Effector memory CD4-positive, alpha-beta T cell (primary cell): ENCODE measurements around the gene PLA2G4C.

ENCODE experiments used
- DNase-seq, 3 donors: peaks; one replicate each; pipeline ENCODE4 v3.0.0-alpha.2; 2020
- H3K27ac ChIP-seq: 2 replicates; pipeline ENCODE4 v1.7.0; 2013; ENCODE audit warnings: mild to moderate bottlenecking, low read length, moderate library complexity; ENCODE audit not compliant: insufficient read depth, poor library complexity, severe bottlenecking
- H3K27me3 ChIP-seq: replicated peaks from 2 replicates; pipeline ENCODE4 v1.7.0; 2013; ENCODE audit warnings: mild to moderate bottlenecking, low read length; ENCODE audit not compliant: insufficient read depth, control insufficient read depth, poor library complexity, severe bottlenecking
- H3K36me3 ChIP-seq: 2 replicates; pipeline ENCODE4 v1.7.0; 2013; ENCODE audit warnings: mild to moderate bottlenecking, low read length, moderate library complexity; ENCODE audit not compliant: control insufficient read depth, insufficient read depth
- H3K4me1 ChIP-seq: 2 replicates; pipeline ENCODE4 v1.7.0; 2013; ENCODE audit warnings: low read length, mild to moderate bottlenecking; ENCODE audit not compliant: control insufficient read depth, insufficient read depth, poor library complexity, severe bottlenecking
- H3K4me3 ChIP-seq: 2 replicates; pipeline ENCODE4 v1.7.0; 2013; ENCODE audit warnings: low read length, low read depth, mild to moderate bottlenecking; ENCODE audit not compliant: insufficient read depth, poor library complexity, severe bottlenecking
- H3K9me3 ChIP-seq: 2 replicates; pipeline ENCODE4 v1.7.0; 2013; ENCODE audit warnings: mild to moderate bottlenecking, low read length, moderate library complexity; ENCODE audit not compliant: control insufficient read depth

PLA2G4C gene

GRCh38 chr19:48036765-48037164, 73.9 kb downstream of the PLA2G4C start:
- no peak overlapping the region for H3K27ac ChIP-seq
- H3K27me3 ChIP-seq = no peaks in the 10 kb centered on the region
- no peak overlapping the region for H3K4me3 ChIP-seq
- DNase-seq = no peak
- peaks cover 5% of the 10 kb centered on the region for H3K9me3 ChIP-seq
- H3K4me1 ChIP-seq = no peaks in the 10 kb centered on the region
- H3K36me3 ChIP-seq = no peaks in the 10 kb centered on the region

DNA sequence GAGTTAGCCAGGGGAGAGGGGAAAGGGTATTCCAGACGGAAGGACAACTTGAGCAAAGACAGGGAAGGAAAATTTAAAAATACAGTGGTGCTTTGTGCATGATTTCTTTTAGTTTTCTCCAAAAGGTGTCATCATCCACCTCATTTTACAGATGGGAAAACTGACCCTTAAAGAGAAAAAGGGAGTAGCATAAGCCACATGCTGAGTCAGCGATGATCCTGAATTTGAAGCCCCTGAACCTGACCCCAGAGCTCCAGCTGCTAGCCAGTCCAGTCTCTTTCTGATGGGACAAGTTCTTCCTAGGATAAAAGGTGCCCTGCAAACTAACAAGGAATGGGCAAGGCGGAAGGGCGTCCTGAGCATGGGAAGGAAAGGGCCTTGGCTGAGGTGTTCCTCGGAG, 77.0 kb downstream of the PLA2G4C start:
- no peaks in the 10 kb centered on the region for H3K4me1 ChIP-seq
- peaks cover 5% of the 10 kb centered on the region for H3K9me3 ChIP-seq
- H3K27me3 ChIP-seq = no peaks in the 10 kb centered on the region
- H3K4me3 ChIP-seq = no peak overlapping the region
- no peak overlapping the region for H3K27ac ChIP-seq
- H3K36me3 ChIP-seq = no peaks in the 10 kb centered on the region
- DNase-seq = no peak

- Histone ChIP-seq H3K36me3 (no peaks in the 10 kb centered on the region), H3K9me3 (no peaks in the 10 kb centered on the region), H3K27me3 (no peaks in the 10 kb centered on the region), H3K4me3 (no peak overlapping the region), H3K27ac (no peak overlapping the region), H3K4me1 (no peaks in the 10 kb centered on the region)
- no peak for DNase-seq
These were observed 80.5 kb downstream of the PLA2G4C start for GRCh38 chr19:48030073-48030472.

DNA sequence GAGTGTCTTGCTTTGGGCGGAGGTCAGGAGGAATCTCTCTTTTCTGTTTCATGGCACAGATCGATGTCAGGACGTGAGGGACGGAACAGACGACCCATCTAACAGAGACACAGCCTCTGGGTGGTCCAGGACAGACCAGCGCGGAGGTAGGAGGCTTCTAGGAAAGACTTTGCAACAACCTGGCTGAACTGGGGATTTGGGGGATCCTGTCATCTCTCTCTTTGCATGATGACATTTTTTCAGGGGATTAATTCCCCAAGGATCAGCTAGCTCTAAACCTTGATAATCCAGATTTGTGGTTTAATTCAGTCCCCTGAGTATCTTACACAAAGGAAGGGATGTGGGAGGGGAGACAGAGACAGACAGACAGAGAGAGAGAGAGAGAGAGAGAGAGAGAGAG, 81.2 kb downstream of the PLA2G4C start:
- no peaks in the 10 kb centered on the region for H3K9me3 ChIP-seq
- no peak overlapping the region for H3K4me3 ChIP-seq
- no peak overlapping the region for H3K27ac ChIP-seq
- no peaks in the 10 kb centered on the region for H3K27me3 ChIP-seq
- no peaks in the 10 kb centered on the region for H3K36me3 ChIP-seq
- no peaks in the 10 kb centered on the region for H3K4me1 ChIP-seq
- DNase-seq = no peak

DNA sequence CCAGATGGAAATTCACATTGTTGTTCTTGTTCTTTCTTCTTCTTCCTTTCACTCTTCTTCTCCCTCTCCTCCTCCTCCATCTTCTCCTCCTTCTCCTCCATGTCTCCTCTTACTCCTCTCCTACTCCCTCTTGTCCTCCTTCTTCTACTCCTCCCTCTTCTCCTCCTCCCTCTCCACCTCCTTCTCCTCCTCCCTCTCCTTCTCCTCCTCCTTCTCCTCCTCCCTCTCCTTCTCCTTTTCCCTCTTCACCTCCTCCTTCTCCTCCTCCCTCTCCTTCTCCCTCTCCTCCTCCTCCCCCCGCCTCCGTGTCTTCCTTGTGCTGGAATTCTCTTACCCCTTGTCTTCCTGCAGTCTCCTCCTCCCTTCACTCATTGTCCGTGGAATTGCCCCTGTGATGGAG, 85.1 kb downstream of the PLA2G4C start:
- H3K36me3 ChIP-seq = no peaks in the 10 kb centered on the region
- no peaks in the 10 kb centered on the region for H3K27me3 ChIP-seq
- no peak overlapping the region for H3K27ac ChIP-seq
- no peaks in the 10 kb centered on the region for H3K4me1 ChIP-seq
- DNase-seq = no peak
- H3K4me3 ChIP-seq = no peak overlapping the region
- H3K9me3 ChIP-seq = no peaks in the 10 kb centered on the region

DNA sequence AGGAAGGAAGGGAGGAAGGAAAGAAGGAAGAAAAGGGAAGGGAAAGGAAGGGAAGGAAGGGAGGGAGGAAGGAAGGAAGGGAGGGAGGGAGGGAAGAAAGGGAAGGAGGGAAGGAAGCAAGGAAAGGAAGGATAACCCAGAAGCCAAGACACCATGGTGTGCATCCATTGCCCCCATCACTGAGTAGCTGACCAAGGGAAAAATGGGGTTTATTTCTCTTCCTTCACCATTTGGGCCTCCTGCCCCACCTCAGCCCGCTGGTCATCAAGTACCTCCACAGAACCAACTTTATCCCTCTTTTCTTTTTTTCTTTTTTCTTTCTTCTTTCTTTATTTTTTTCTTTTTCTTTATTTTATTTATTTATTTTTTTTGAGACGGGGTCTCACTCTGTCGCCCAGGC, 87.1 kb downstream of the PLA2G4C start:
- Histone ChIP-seq H3K4me3 (no peak overlapping the region), H3K36me3 (no peaks in the 10 kb centered on the region), H3K27me3 (no peaks in the 10 kb centered on the region), H3K4me1 (no peaks in the 10 kb centered on the region), H3K27ac (no peak overlapping the region), H3K9me3 (no peaks in the 10 kb centered on the region)
- no peak for DNase-seq

DNA sequence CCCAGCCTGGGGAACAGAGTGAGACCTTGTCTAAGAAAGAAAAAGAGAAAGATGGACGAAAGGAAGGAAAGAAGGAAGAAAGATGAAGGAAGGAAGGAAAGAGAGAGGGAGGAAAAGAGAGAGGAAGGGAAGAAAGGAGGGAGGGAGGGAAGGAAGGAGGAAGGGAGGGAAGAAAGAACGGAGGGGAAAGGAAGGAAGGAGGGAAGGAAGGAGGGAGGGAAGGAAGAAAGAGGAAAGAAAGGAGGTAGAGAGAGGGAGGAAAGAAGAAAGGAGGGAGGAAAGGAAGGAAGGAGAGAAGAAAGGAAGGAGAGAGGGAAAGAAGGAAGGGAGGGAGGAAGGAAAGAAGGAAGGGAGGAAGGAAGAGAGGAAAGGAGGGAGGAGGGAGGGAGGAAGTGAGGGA, 87.6 kb downstream of the PLA2G4C start:
- Histone ChIP-seq H3K9me3 (no peaks in the 10 kb centered on the region), H3K4me1 (no peaks in the 10 kb centered on the region), H3K27me3 (no peaks in the 10 kb centered on the region), H3K27ac (no peak overlapping the region), H3K4me3 (no peak overlapping the region), H3K36me3 (no peaks in the 10 kb centered on the region)
- DNase-seq = no peak

DNA sequence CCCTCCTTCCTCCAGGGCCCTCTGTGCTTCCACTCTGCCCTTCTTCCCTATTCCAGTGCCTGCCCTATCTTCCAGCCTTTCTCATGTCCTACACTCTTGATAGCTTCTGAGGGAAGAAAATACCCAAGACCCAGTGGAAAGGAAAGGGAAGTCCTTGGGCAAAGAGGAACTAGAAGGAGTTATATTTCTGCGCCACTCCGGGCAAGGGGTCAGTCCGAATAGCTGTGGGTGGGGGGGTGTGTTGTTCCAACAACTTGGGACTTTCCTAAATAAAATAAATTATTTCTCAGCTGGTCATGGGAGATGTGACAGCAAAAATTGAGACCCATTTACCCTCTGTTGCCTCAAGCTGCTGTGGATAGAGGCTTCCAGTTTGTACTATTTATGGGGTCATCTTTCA, 89.9 kb downstream of the PLA2G4C start:
- H3K4me1 ChIP-seq = no peaks in the 10 kb centered on the region
- H3K9me3 ChIP-seq = no peaks in the 10 kb centered on the region
- H3K27ac ChIP-seq = no peak overlapping the region
- no peak overlapping the region for H3K4me3 ChIP-seq
- DNase-seq = no peak
- no peaks in the 10 kb centered on the region for H3K27me3 ChIP-seq
- no peaks in the 10 kb centered on the region for H3K36me3 ChIP-seq

- DNase-seq = no peak
- H3K36me3 ChIP-seq = no peaks in the 10 kb centered on the region
- H3K9me3 ChIP-seq = no peaks in the 10 kb centered on the region
- H3K4me1 ChIP-seq = no peaks in the 10 kb centered on the region
- peaks cover 4% of the 10 kb centered on the region for H3K27me3 ChIP-seq
- no peak overlapping the region for H3K4me3 ChIP-seq
- no peak overlapping the region for H3K27ac ChIP-seq
These were observed 99.5 kb downstream of the PLA2G4C start for GRCh38 chr19:48010932-48011758.

DNA sequence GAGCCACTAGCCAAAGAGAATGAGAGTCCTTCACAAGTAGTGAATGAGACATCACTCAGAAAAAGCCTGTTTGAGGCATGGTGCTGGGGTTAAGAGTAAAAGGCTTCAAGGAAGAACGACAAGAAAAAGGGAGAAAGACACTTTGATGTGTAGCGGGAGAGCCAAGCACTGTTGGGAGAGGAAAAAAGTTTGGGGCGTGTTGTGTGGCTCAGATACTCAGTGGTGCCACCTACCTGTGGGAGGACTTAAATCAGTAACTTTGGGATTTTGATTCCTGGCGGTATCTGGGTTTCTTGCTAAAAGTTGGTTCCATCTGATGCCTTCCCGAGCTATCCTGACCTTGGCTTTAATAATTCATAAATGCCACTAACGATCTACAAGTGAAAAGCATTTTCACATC, 103.9 kb downstream of the PLA2G4C start:
- no peak for DNase-seq
- Histone ChIP-seq H3K27ac (no peak overlapping the region), H3K27me3 (peaks cover 4% of the 10 kb centered on the region), H3K9me3 (no peaks in the 10 kb centered on the region), H3K36me3 (no peaks in the 10 kb centered on the region), H3K4me3 (no peak overlapping the region), H3K4me1 (no peaks in the 10 kb centered on the region)
